GM18505 (cell line): ENCODE results near the gene CAPN9.
"Not testable (repeated sequence)": the region's sequence is repeated elsewhere in the genome, so short reads cannot be mapped to it uniquely, and the experiment has no call there.

Experiments
- ATAC-seq: cut with Tn5 transposase; IDR thresholded peaks from one replicate; pipeline ENCODE4 v1.9.1; 2021; ENCODE audit not compliant: unreplicated experiment
- POLR2A ChIP-seq: IDR thresholded peaks from 4 replicates; pipeline ENCODE4 v1.6.1; 2011; ENCODE audit warnings: borderline replicate concordance; ENCODE audit not compliant: insufficient read depth, insufficient read length; ENCODE audit errors: extremely low read depth

Gene CAPN9

DNA sequence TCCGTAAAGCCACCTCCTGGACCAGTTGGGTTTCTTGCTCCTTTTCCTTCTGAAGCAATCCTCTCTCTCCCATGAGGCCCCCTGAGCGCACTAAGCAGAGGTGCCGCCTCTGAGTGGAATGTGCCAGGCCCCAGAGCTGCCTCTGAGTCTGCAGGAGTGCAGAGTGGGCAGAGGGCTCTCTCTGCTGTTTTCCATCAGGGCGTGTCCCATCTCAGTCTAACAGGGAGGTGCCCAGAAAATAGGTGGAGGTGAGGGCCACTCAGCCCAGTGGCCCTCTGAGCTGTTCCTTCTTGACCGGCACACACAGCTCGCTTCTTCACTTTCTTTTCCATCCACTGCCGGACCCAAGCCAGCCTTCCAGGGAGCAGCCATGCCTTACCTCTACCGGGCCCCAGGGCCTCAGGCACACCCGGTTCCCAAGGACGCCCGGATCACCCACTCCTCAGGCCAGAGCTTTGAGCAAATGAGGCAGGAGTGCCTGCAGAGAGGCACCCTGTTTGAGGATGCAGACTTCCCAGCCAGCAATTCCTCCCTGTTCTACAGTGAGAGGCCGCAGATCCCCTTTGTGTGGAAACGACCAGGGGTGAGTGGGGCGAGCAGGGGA, at the start of gene CAPN9:
Gene CAPN9, plus strand, starts transcription at position 262 of the 604 bp plus-strand sequence. Its CDS starts 109 bp downstream, at position 371.
- TF ChIP-seq POLR2A, result no peak
- no peak for ATAC-seq

DNA sequence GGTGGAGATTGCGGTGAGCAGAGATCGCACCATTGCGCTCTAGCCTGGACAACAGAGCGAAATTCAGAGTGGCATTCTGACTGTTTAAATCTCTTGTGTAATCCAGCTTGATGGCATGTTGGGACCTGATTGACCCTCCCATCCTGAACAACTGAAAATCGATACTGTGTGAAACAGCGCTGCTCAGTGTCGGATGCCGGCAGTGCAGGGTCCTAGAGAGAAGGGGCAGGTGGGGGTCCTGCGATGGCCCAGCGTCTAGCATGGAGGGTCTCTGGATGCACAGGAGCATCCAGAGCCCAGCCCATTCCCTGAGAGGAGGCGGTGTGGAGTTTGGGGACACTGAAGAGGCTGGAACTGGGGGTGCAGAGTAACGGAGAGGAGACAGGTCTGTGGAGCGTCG, 49.1 kb upstream of the CAPN9 start:
- TF ChIP-seq POLR2A, result no peak
- ATAC-seq, result no peak

DNA sequence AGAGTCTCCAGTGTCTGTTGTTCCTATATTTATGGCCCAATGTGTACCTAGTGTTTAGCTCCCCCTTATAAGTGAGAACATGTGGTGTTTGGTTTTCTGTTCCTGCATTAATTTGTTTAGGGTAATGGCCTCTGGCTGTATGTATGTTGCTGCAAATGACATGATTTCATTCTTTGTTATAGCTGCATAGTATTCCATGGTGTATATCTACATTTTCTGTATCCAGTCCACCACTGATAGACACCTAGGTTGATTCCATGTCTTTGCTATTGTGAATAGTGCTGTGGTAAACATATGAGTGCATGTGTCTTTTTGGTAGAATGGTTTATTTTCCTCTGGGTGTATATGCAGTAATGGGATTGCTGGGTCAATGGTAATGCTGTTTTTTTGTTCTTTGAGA, 48.2 kb upstream of the CAPN9 start:
- not testable (repeated sequence) for ATAC-seq

DNA sequence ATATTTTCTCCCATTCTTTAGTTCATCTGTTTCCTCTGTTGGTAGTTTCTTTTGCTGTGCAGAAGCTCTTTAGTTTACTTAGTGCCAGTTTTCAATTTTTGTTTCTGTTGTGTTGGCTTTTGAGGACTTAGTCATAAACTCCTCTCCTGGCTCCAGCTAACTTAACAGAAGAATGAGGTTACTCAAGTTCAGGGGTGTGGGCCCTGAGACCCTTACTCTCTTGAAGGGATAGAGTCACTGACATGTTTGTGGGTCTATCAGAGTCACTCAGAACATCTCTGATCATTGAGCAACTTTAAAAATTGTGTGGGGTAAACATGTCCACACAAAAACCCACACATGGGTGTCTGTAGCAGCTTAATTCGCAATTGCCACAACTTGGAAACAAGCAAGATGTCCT, 47.5 kb upstream of the CAPN9 start:
- no peak for ATAC-seq
- no peak for TF ChIP-seq POLR2A

DNA sequence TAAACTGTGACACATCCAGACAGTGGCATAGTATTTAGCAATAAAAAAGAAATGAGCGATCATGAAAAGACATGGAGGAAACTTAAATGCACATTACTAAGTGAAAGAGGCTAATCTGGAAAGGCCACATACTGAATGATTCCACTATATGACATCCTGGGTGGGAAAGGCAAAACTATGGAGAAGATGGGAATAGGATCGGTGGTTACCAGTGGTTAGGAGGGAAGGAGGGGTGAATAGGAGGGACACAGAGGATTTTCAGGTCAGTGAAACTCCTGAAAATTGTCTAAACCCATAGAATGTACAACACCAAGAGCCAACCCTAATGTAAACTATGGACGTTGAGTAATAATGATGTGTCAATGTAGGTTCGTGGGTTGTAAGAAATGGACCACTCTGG, 47.1 kb upstream of the CAPN9 start:
- no peak for TF ChIP-seq POLR2A
- ATAC-seq, result no peak

DNA sequence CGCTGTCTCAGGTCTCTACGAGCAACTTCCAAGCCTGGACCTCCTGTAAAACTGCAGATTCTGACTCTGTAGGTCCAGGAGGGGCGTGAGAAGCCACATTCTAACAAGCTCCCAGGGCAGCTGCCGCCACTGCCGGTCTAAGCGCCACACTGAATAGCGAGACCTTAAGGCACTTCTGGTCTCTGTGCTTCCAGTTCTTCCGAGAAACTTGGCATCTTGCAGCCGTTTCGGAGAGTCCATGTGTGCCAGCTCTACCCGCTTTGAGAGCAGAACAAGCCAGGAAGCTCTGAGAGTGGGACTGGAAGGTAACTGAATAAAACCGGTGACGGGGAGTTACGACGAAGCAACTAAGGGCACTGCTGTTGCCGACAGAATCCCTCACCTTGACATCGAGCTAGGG, 45.8 kb upstream of the CAPN9 start:
- TF ChIP-seq POLR2A, result no peak
- ATAC-seq, result no peak

- ATAC-seq, result no peak
- no peak for TF ChIP-seq POLR2A
Measured at GRCh38 chr1:230701895-230702768, 45.1 kb upstream of the CAPN9 start.

GRCh38 chr1:230702934-230703678, 44.1 kb upstream of the CAPN9 start:
- no peak for ATAC-seq
- TF ChIP-seq POLR2A, result no peak

DNA sequence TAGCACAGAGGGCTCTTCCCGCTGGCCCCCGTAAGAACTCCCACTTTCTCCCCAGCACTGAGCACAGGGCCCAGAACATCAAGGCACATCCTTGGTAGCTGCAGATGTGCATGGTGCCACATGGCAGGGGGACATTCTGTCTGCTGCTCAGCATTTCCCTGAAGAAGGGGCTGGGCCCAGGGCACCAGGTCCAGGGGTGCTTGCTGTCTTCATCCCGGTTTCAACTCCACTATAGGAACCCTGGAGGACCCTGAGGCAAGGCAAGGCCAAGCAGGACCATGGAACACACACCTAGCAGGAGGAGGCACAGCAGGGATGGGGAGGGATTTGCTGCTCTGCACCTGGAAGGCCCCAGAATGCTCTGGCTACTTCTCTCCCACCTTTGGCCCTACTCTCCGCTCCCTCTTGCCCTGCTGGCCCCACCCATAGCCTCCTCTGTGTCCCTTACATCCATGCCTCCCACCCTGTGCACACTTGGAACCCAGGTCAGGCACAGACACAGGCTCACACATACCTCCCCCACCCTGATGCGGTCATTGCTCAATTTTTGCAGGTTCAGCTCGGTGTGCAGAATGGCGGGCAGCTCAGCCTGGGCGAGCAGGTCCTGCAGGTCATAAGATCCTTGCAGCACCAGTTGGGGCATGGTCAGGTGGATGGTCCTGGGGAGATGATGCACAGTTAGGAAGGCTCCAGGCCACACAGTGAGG, 43.4 kb upstream of the CAPN9 start:
- no peak for TF ChIP-seq POLR2A
- ATAC-seq, result no peak

GRCh38 chr1:230704830-230705229, 42.4 kb upstream of the CAPN9 start:
- no peak for TF ChIP-seq POLR2A
- ATAC-seq, result no peak

GRCh38 chr1:230705289-230706019, 41.7 kb upstream of the CAPN9 start:
- TF ChIP-seq POLR2A, result no peak
- no peak for ATAC-seq

GRCh38 chr1:230706020-230706699, 41.0 kb upstream of the CAPN9 start:
- no peak for TF ChIP-seq POLR2A
- no peak for ATAC-seq
